OCI-LY1 (cell line): ENCODE data around the gene GOLGA6D.

ENCODE experiments used
- CTCF ChIP-seq: fragments of 200-600 bp; sonication (generic), shearing (Covaris generic); IDR thresholded peaks from 2 replicates; pipeline ENCODE4 v1.5.1; 2017; ENCODE audit warnings: mild to moderate bottlenecking, antibody characterized with exemption, low read length, moderate library complexity, mixed read lengths
- EZH2 ChIP-seq: fragments of 200-600 bp; sonication (generic), shearing (Covaris generic); IDR thresholded peaks from 2 replicates; pipeline ENCODE4 v1.8.0; 2017; ENCODE audit warnings: borderline replicate concordance, mixed run types, mild to moderate bottlenecking, antibody characterized with exemption, low read length, moderate library complexity, mixed read lengths

- TF ChIP-seq CTCF = no peak
- no peak for TF ChIP-seq EZH2
These were observed 32.1 kb downstream of the GOLGA6D start for GRCh38 chr15:75314552-75315290.
